AG04449 (cell line): ENCODE data around the gene SH3GL1.
A peak's percentile ranks its signal among the peaks of the same experiment; 100 is the strongest.

Experiments used
- CTCF ChIA-PET: fragments of 350-600 bp; formaldehyde crosslinking; extraction: SDS; loops from one replicate; lab custom pipeline; 2021; ENCODE audit warnings: antibody characterized with exemption; lab: Yijun Ruan, JAX
- POLR2A ChIA-PET: fragments of 400-600, 350-600 bp; formaldehyde crosslinking; extraction: SDS; loops from one replicate; lab custom pipeline; 2020; ENCODE audit warnings: antibody characterized with exemption, inconsistent platforms; lab: Yijun Ruan, JAX
- DNase-seq: peaks from one replicate; pipeline ENCODE4 v3.0.0-alpha.2; 2010; ENCODE audit warnings: low read depth, low spot score
- H3K4me3 ChIP-seq: 2 replicates; pipeline ENCODE4 v1.5.1; 2011; ENCODE audit warnings: low read depth, mild to moderate bottlenecking, control low read depth, low read length
- CTCF ChIP-seq: IDR thresholded peaks from one replicate; pipeline ENCODE4 v1.5.1; 2011; ENCODE audit warnings: mild to moderate bottlenecking, moderate library complexity, low read length, control low read depth, inconsistent platforms; ENCODE audit not compliant: insufficient read depth; ENCODE audit errors: missing control alignments

The SH3GL1 gene

GRCh38 chr19:4403005-4403761, 2.8 kb upstream of the SH3GL1 start:
- DNase-seq, result no peak
- ChIA-PET CTCF (interaction anchor here (0.9 to 3.3 kb wide), 6 partner anchors 10 to 122 kb away, joined by 3 to 123 read pairs (median 8); no protein-coding TSS in a partner anchor), POLR2A (no interaction called here)
- peak overlapping the region; percentile 81 for H3K4me3 ChIP-seq
- no peak for TF ChIP-seq CTCF

GRCh38 chr19:4402171-4403004, 2.0 kb upstream of the SH3GL1 start, which contains the start of gene CHAF1A:
Gene CHAF1A (plus strand): TSS chr19:4402640. CDS start chr19:4402763, 123 bp downstream.
- H3K4me3 ChIP-seq, result peak within 1 kb of the TSS; percentile 81
- CTCF ChIA-PET, result interaction anchor here (0.5 to 3.3 kb wide), 23 partner anchors 9 to 192 kb away, joined by 3 to 123 read pairs (median 5); partner anchors contain the start of gene MPND
- POLR2A ChIA-PET, result interaction anchor here (0.6 to 1.5 kb wide), 4 partner anchors 9 to 53 kb away, joined by 3 to 5 read pairs (median 4); no protein-coding TSS in a partner anchor
- DNase-seq, result peak; percentile 99
- TF ChIP-seq CTCF, result no peak

- ChIA-PET CTCF (interaction anchor here (0.6 to 3.3 kb wide), 23 partner anchors 8 to 159 kb away, joined by 3 to 123 read pairs (median 5); partner anchors contain the start of gene MPND), POLR2A (interaction anchor here (0.6 to 1.5 kb wide), 5 partner anchors 8 to 54 kb away, joined by 3 to 5 read pairs (median 4); no protein-coding TSS in a partner anchor)
- no peak for TF ChIP-seq CTCF
- DNase-seq, result no peak
- H3K4me3 ChIP-seq, result peak overlapping the region; percentile 49
These were observed 1.4 kb upstream of the SH3GL1 start for GRCh38 chr19:4401769-4402170.

- no peak for TF ChIP-seq CTCF
- DNase-seq, result no peak
- POLR2A ChIA-PET, result interaction anchor here (1.0 kb wide), 2 partner anchors 8 to 414 kb away, joined by 3 to 4 read pairs; partner anchors contain the start of gene EEF2
- peak overlapping the region; percentile 86 for H3K4me3 ChIP-seq
- CTCF ChIA-PET, result interaction anchor here (0.6 to 3.3 kb wide), 21 partner anchors 12 to 151 kb away, joined by 3 to 123 read pairs (median 6); partner anchors contain the start of gene MPND
These were observed 574 bp downstream of the SH3GL1 start for GRCh38 chr19:4399812-4400134.

- no peak for DNase-seq
- H3K4me3 ChIP-seq, result no peak overlapping the region
- ChIA-PET CTCF (interaction anchor here (0.8 to 3.3 kb wide), 3 partner anchors 10 to 45 kb away, joined by 3 to 9 read pairs (median 3); no protein-coding TSS in a partner anchor), POLR2A (no interaction called here)
- TF ChIP-seq CTCF, result no peak
These were observed 3.2 kb downstream of the SH3GL1 start for GRCh38 chr19:4396949-4397783.
